ENCODE data around the gene LGI4.

- TF ChIP-seq, protein P1, sequence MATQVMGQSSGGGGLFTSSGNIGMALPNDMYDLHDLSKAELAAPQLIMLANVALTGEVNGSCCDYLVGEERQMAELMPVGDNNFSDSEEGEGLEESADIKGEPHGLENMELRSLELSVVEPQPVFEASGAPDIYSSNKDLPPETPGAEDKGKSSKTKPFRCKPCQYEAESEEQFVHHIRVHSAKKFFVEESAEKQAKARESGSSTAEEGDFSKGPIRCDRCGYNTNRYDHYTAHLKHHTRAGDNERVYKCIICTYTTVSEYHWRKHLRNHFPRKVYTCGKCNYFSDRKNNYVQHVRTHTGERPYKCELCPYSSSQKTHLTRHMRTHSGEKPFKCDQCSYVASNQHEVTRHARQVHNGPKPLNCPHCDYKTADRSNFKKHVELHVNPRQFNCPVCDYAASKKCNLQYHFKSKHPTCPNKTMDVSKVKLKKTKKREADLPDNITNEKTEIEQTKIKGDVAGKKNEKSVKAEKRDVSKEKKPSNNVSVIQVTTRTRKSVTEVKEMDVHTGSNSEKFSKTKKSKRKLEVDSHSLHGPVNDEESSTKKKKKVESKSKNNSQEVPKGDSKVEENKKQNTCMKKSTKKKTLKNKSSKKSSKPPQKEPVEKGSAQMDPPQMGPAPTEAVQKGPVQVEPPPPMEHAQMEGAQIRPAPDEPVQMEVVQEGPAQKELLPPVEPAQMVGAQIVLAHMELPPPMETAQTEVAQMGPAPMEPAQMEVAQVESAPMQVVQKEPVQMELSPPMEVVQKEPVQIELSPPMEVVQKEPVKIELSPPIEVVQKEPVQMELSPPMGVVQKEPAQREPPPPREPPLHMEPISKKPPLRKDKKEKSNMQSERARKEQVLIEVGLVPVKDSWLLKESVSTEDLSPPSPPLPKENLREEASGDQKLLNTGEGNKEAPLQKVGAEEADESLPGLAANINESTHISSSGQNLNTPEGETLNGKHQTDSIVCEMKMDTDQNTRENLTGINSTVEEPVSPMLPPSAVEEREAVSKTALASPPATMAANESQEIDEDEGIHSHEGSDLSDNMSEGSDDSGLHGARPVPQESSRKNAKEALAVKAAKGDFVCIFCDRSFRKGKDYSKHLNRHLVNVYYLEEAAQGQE (IDR thresholded peaks at IDR 0.05) = no peak
- no peak for TF ChIP-seq POLR2A (IDR thresholded peaks at IDR 0.05; ENCODE audit: low read length)
These were observed 27.3 kb downstream of the LGI4 start for GRCh38 chr19:35107545-35107944.

Data from A549 (cell line).